NT2/D1 (cell line): ENCODE measurements around the gene TRPM4.

Experiments
- SUZ12 ChIP-seq: IDR thresholded peaks from 2 replicates; pipeline ENCODE4 v1.6.1; 2011; ENCODE audit not compliant: insufficient read length, insufficient read depth; ENCODE audit errors: extremely low read depth
- YY1 ChIP-seq: IDR thresholded peaks from 2 replicates; pipeline ENCODE4 v1.6.1; 2011; ENCODE audit not compliant: insufficient read length, insufficient read depth
- ZNF274 ChIP-seq: IDR thresholded peaks from 2 replicates; pipeline ENCODE4 v1.6.1; 2011; ENCODE audit warnings: mild to moderate bottlenecking, low read depth, low read length

DNA sequence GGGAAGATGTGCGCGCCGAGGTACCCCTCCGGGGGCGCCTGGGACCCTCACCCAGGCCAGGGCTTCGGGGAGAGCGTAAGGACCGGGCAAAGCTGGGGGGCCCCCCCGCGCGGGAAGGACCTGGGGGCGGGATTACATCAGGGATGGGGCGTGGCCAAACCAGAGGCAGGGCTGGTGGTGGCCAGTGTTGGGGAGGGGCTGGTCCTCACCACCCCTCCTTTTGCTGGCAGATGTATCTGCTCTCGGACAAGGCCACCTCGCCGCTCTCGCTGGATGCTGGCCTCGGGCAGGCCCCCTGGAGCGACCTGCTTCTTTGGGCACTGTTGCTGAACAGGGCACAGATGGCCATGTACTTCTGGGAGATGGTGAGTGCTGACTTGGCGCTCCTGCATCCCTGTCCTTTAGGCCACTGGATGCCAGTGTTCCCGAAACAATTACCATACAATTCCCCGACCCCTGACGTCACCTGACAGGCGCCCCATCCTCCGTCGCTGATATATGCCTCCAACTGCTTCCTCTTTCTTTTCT is 25.3 kb downstream of the TRPM4 start:
- TF ChIP-seq YY1: no peak
- no peak for TF ChIP-seq ZNF274
- TF ChIP-seq SUZ12: no peak
